ENCODE data around the gene GHRHR.

GHRHR gene

DNA sequence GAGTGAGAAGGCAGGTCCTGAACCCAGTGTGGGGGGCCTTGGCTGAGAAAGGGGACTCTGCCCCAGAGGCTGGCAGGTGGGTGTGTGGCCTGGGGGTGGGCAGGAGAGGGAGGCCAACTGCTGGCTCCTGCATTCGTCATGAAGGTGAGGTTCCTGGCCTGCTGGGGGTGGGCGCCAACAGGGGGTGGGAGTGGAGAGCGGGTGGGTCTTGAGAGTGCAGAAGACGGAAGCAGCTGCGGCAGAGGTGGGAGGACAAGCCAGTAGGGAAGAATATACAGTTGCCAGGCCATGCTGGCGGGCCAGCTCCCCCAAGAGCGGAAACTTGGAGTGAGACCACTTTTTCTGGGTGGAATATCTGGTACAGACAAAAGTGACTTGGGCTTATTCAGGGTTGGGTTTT is 23.4 kb downstream of the GHRHR start:
- no peak for DNase-seq

- DNase-seq, result no peak
Measured at GRCh38 chr7:30987936-30988335, 24.2 kb downstream of the GHRHR start.

GRCh38 chr7:30988351-30989005 is 24.7 kb downstream of the GHRHR start:
- DNase-seq, result no peak

DNA sequence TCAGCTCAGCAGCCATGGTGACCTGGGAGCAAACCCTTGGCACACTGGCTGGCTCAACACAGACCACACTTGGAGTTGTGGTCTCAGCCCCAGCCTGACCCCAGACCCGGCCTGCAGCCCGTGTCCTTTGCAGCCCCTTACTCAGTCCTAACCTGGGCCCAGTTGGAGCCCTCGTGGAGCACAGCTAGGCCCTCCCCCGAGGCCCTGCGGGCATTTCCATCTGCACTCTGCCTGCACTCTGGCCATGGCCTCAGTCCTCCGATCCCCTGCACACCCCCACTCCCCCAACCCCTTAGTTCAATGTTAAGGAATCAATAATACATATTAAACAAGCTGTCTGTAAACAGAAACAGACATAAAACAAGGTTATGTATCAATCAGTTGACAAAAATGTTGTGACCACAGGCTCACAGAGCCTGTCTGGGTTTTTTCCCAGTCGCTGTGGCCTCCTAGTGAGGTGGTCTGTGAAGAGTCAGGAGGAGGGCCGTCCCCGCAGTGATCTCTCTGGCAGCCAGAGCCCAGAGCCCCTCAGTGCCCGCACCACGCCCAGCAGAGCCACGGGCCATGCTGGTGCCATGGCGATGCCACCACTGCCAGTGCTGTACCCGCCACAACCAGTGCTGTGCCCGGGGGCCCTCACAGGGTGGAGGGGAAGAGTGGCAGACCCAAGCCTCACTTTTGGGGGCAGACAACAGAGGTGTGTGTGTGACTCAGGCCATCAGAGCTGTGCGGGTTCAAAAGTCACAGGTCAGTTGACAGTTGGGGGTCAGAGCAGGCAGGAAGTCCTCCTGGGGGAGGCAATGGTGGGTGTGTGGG is 25.5 kb downstream of the GHRHR start:
- no peak for DNase-seq

GRCh38 chr7:30989824-30990672 is 26.3 kb downstream of the GHRHR start:
- DNase-seq, result no peak

GRCh38 chr7:30990673-30991170 is 27.0 kb downstream of the GHRHR start:
- DNase-seq, result no peak

DNA sequence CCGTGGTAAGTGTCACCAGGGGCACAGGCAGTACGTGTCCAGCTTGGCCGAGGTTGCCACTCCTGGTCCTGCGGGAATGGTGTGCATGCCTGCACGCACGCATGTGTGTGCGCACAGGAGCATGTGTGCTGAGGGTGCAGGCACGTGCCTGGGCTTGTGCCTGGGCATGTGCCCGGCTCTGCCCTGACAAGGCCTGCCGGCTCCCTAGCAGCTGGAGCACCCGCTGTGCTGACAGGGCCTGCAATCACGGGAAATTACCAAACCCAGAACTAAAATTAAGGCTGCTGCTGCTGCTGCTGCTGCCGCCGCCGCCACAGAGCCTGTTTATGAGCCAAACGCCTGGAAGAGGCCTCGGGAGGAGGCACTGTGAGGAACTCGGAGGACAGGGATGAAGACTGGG is 28.7 kb downstream of the GHRHR start:
- DNase-seq, result no peak

DNA sequence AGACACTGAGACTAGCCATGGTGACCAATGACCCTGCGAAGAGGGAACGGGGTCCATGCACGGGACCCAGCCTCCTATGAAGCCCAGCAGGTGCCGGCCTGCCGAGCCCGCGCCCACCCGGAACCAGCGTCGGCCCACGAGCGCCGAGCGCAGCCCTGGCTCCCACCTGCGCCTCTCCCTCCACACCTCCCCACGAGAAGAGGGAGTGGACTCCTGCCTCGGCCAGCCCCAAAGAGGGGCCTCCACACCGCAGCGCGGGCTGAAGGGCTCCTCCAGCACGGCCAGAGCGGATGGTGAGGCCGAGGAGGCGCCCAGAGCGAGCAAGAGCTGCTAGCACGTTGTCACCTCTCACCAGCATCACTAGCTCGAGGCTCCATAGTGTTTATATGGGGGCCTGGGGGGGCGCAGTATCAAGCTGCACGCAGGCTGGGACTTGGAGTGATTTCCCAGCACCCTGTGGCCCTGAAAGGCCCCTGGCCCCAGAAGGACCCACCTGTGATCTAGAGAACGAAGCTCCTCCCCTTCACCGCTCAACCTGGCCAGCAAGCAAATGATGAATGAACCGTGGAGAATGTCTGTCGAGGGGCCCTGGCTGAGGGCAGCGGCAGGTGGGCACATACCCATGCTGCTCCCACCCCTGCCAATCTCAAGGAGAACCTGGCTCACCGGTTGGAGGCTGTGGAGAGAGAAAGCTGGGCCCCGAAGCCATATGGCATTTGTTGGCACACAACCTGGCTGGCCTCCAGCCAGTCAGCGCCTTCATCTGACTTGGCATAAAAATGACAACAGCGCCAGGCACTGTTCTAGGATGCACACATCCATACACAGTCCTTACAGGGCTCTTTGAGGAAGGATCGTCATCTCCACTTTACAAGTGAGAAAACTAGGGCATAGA is 30.7 kb downstream of the GHRHR start:
- no peak for DNase-seq

DNA sequence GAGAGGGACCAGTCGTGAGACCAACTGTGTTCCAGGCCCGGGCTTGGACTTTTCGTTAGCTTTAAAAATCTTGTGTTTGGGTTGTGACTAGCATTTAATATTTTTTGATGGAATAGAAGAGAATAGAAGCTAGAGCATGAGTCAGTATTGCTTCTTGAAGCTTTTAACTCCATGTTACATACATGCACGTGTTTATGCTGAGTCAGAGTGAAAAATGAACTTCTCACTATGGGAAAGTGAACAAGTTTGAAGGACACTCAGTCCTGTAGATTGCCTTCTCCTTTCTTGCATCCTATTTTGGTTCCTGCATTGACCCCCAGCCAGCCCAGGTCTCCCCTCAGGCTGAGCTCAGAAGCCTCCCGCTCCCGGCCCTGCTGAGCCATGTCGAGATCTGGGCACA is 31.8 kb downstream of the GHRHR start:
- DNase-seq, result no peak

- DNase-seq, result no peak
Measured at GRCh38 chr7:30996256-30996655, 32.5 kb downstream of the GHRHR start.

- no peak for DNase-seq
Measured at GRCh38 chr7:30996883-30997282, 33.1 kb downstream of the GHRHR start.

GRCh38 chr7:30997316-30997715 is 33.6 kb downstream of the GHRHR start:
- no peak for DNase-seq

DNA sequence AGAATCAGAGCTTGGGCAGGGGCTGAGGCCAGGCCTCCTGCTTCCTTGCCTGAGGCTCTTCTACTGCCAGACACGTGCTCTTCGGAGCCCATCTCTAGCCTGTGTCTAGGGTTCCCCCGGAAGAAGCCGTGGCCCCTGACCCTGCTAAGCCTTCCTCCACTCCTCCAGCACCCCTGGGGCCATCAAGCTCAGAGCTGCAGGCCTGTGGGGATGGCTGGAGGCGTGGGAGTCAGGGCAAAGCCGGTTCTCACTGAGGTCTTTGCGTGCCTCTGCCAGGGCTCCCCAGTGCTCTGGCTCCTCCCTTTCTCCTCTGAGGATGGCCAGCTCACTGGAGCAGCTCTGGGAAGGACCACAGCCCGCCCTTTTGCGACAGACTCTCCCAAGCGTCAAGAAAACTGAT is 34.4 kb downstream of the GHRHR start:
- no peak for DNase-seq

GRCh38 chr7:31000161-31000693 is 36.5 kb downstream of the GHRHR start:
- no peak for DNase-seq

DNA sequence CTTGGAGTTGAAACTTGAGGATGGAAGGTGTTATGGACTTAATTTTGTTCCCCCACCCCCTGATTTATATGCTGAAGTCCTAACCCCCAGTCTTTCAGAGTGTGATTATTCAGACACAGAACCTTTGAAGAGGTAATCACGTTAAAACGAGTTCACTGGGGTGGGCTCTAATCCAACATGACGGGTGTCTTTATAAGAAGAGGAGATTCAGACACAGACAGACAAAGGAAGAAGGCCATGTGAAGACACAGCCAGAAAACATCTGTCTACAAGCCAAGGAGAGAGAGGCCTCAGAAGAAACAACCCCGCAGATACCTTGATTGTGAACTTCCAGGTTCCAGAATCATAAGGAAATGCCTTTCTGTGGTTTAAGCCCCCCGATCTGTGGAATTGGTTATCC is 37.0 kb downstream of the GHRHR start:
- no peak for DNase-seq

- no peak for DNase-seq
Measured at GRCh38 chr7:31002256-31002655, 38.5 kb downstream of the GHRHR start.

- DNase-seq, result no peak
Measured at GRCh38 chr7:31003097-31003496, 39.3 kb downstream of the GHRHR start.

DNA sequence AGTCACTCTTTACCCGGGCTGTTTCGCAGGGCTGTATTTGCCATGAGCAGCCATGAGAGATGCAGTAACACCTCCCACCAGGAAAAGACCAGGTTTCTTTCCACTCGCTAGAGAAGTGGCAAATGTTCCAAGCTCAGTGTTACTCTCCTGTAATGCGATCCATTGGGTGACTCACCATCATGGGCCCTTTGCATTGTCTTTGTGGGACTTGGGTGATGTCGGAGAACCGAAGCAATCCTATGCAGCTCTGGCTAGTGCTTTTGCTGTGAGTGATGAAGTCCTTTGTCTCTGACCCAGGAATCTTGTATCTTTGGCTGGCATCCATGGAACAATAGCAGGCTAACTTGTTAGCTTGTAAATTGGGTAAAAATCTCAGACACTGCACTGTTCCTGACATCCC is 40.0 kb downstream of the GHRHR start:
- no peak for DNase-seq

GRCh38 chr7:31004393-31004792 is 40.6 kb downstream of the GHRHR start:
- no peak for DNase-seq

GRCh38 chr7:31006857-31007256 is 43.1 kb downstream of the GHRHR start:
- no peak for DNase-seq

DNA sequence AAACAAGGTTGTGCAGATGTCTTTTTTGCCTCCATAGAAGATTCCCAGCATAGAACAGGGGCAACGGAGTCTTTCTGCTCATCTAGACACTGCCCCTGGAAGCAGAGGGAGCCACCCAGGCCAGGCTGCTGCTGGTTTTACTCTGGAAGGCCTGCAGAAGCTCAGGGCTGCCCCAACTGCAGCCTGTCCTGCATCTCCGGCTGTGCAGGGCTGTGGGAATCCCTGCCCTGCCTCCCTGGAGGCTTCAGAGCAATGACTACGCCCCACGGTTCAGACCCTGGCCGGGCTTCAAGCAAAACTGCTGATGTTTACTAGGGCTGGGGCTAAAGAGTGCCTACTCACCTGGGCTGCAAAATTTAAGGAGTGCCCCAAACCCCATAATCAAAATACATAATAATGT is 43.9 kb downstream of the GHRHR start:
- no peak for DNase-seq

DNA sequence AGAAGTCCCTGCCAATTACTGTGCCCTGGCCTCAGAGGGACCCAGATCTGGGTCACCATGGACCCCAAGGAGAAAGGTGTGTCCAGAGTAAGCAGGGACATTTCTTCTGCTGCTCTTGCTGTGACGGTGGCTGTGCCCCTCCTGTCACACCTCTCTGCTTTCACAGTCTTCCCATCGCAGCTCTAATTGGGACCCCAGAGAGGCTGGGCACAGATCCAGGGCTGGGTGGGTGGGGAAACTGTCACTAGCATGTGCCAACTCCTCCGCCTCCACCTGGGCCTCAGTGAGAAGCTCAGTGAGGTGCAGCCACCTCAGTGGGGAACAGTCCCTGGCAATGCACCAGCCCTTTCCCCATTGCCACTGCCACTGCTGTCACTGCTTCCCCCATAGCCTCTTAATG is 51.1 kb downstream of the GHRHR start:
- no peak for DNase-seq
